ENCODE measurements around the gene KRTAP13-3.

- no peak for TF ChIP-seq POLR2A (IDR thresholded peaks at IDR 0.05; ENCODE audit: low read depth)
- TF ChIP-seq, protein P1, sequence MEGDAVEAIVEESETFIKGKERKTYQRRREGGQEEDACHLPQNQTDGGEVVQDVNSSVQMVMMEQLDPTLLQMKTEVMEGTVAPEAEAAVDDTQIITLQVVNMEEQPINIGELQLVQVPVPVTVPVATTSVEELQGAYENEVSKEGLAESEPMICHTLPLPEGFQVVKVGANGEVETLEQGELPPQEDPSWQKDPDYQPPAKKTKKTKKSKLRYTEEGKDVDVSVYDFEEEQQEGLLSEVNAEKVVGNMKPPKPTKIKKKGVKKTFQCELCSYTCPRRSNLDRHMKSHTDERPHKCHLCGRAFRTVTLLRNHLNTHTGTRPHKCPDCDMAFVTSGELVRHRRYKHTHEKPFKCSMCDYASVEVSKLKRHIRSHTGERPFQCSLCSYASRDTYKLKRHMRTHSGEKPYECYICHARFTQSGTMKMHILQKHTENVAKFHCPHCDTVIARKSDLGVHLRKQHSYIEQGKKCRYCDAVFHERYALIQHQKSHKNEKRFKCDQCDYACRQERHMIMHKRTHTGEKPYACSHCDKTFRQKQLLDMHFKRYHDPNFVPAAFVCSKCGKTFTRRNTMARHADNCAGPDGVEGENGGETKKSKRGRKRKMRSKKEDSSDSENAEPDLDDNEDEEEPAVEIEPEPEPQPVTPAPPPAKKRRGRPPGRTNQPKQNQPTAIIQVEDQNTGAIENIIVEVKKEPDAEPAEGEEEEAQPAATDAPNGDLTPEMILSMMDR (IDR thresholded peaks at IDR 0.05): no peak
- TF ChIP-seq EP300 (IDR thresholded peaks at IDR 0.05): no peak
- no peak for TF ChIP-seq POLR2AphosphoS5 (IDR thresholded peaks at IDR 0.05)
Measured at GRCh38 chr21:30415993-30416392, 9.7 kb downstream of the KRTAP13-3 start.

All from esophagus muscularis mucosa (tissue), 4 donors.